Measurements from ENCODE around the gene HNRNPM.

HNRNPM gene

GRCh38 chr19:8489561-8490394, 45.0 kb downstream of the HNRNPM start:
- no peak for DNase-seq

- no peak for DNase-seq
Observed at GRCh38 chr19:8490395-8490760, 45.6 kb downstream of the HNRNPM start.

GRCh38 chr19:8490873-8491272, 46.1 kb downstream of the HNRNPM start:
- DNase-seq = no peak

- no peak for DNase-seq
Observed at GRCh38 chr19:8491574-8491973, 46.8 kb downstream of the HNRNPM start.

GRCh38 chr19:8494158-8494557, 49.4 kb downstream of the HNRNPM start:
- no peak for DNase-seq

GRCh38 chr19:8498295-8498694, 53.5 kb downstream of the HNRNPM start:
- DNase-seq = no peak

- no peak for DNase-seq
Observed at GRCh38 chr19:8499048-8499833, 54.5 kb downstream of the HNRNPM start.

- no peak for DNase-seq
Observed at GRCh38 chr19:8500158-8500557, 55.4 kb downstream of the HNRNPM start.

- no peak for DNase-seq
Observed at GRCh38 chr19:8501516-8501915, 56.7 kb downstream of the HNRNPM start.

- DNase-seq = no peak
Observed at GRCh38 chr19:8501981-8502380, 57.2 kb downstream of the HNRNPM start.

GRCh38 chr19:8503510-8503909, 58.7 kb downstream of the HNRNPM start:
- DNase-seq = no peak

GRCh38 chr19:8504171-8504570, 59.4 kb downstream of the HNRNPM start:
- no peak for DNase-seq

GRCh38 chr19:8504919-8505318, 60.1 kb downstream of the HNRNPM start:
- DNase-seq = no peak

GRCh38 chr19:8505680-8506401, 61.1 kb downstream of the HNRNPM start:
- DNase-seq = peak; percentile 62 to 77

GRCh38 chr19:8506402-8506957, 61.7 kb downstream of the HNRNPM start:
- no peak for DNase-seq

GRCh38 chr19:8510589-8511115, 65.9 kb downstream of the HNRNPM start:
- DNase-seq = no peak

- DNase-seq = no peak
Observed at GRCh38 chr19:8511573-8512101, 66.9 kb downstream of the HNRNPM start.

- DNase-seq = no peak
Observed at GRCh38 chr19:8512115-8512967, 67.6 kb downstream of the HNRNPM start.

- DNase-seq = no peak
Observed at GRCh38 chr19:8513036-8513686, 68.4 kb downstream of the HNRNPM start.

GRCh38 chr19:8513687-8514504, 69.1 kb downstream of the HNRNPM start, which contains the start of gene ZNF414:
TSS of gene ZNF414 (minus strand) at chr19:8514167. CDS start at chr19:8514046, 121 bp downstream.
- DNase-seq = peak; percentile 98

All from activated CD4-positive, alpha-beta T cell treated with anti-CD3 and anti-CD28 coated beads for 4 hours (primary cell).